HEK293 (cell line): ENCODE data around the gene C1QTNF4.

Source experiments
- YY1 ChIP-seq: fragments of 450-650 bp; formaldehyde crosslinking; IDR thresholded peaks from 2 replicates; pipeline ENCODE4 v1.5.1; 2018; ENCODE audit warnings: missing biosample characterization, missing genetic modification characterization
- TF ChIP-seq, protein P1 (sequence below): fragments of 450-650 bp; formaldehyde crosslinking; IDR thresholded peaks from 2 replicates; pipeline ENCODE4 v1.5.1; 2016; ENCODE audit warnings: missing biosample characterization, missing genetic modification characterization
- TF ChIP-seq, protein P2 (sequence below): fragments of 450-650 bp; formaldehyde crosslinking; IDR thresholded peaks from 2 replicates; pipeline ENCODE4 v1.5.1; 2016; ENCODE audit warnings: missing biosample characterization, missing genetic modification characterization

DNA sequence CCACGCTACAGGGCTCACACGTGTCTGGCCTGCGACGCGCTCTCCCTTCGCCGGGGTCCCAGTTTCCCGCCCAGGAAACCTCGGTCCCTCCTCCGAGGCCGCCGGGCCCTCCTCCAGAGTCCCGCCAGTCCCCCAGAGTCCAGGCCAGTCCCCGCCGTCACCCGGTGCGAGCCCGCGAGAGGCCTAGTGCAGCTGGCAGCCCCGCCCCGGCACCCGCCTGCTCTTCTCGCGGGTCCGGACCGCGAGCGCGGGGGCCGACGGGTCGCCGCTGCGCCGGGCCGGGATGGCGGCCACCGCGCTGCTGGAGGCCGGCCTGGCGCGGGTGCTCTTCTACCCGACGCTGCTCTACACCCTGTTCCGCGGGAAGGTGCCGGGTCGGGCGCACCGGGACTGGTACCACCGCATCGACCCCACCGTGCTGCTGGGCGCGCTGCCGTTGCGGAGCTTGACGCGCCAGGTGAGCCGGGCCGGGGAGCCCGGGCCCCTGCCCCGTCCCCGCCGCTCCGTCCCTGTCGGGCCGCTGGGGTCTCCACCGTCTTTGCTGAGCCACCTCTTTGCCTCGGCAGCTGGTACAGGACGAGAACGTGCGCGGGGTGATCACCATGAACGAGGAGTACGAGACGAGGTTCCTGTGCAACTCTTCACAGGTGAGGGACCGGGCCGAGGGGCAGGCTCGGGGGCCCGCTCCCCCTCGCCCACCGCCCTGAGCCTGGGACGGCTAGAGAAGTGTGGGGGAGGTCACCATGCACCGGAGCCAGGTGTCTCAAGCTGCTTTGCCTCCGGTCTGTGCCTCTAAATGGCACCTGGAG is 28.7 kb downstream of the C1QTNF4 start, which contains the start of gene PTPMT1:
- TF ChIP-seq, protein P1, sequence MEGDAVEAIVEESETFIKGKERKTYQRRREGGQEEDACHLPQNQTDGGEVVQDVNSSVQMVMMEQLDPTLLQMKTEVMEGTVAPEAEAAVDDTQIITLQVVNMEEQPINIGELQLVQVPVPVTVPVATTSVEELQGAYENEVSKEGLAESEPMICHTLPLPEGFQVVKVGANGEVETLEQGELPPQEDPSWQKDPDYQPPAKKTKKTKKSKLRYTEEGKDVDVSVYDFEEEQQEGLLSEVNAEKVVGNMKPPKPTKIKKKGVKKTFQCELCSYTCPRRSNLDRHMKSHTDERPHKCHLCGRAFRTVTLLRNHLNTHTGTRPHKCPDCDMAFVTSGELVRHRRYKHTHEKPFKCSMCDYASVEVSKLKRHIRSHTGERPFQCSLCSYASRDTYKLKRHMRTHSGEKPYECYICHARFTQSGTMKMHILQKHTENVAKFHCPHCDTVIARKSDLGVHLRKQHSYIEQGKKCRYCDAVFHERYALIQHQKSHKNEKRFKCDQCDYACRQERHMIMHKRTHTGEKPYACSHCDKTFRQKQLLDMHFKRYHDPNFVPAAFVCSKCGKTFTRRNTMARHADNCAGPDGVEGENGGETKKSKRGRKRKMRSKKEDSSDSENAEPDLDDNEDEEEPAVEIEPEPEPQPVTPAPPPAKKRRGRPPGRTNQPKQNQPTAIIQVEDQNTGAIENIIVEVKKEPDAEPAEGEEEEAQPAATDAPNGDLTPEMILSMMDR (tag by site-specific recombination), result no peak
- TF ChIP-seq, protein P2, sequence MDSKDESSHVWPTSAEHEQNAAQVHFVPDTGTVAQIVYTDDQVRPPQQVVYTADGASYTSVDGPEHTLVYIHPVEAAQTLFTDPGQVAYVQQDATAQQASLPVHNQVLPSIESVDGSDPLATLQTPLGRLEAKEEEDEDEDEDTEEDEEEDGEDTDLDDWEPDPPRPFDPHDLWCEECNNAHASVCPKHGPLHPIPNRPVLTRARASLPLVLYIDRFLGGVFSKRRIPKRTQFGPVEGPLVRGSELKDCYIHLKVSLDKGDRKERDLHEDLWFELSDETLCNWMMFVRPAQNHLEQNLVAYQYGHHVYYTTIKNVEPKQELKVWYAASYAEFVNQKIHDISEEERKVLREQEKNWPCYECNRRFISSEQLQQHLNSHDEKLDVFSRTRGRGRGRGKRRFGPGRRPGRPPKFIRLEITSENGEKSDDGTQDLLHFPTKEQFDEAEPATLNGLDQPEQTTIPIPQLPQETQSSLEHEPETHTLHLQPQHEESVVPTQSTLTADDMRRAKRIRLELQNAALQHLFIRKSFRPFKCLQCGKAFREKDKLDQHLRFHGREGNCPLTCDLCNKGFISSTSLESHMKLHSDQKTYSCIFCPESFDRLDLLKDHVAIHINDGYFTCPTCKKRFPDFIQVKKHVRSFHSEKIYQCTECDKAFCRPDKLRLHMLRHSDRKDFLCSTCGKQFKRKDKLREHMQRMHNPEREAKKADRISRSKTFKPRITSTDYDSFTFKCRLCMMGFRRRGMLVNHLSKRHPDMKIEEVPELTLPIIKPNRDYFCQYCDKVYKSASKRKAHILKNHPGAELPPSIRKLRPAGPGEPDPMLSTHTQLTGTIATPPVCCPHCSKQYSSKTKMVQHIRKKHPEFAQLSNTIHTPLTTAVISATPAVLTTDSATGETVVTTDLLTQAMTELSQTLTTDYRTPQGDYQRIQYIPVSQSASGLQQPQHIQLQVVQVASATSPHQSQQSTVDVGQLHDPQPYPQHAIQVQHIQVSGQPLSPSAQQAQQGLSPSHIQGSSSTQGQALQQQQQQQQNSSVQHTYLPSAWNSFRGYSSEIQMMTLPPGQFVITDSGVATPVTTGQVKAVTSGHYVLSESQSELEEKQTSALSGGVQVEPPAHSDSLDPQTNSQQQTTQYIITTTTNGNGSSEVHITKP (tag by site-specific recombination), result no peak
- peak; percentile 76 for TF ChIP-seq YY1
